Skeletal muscle tissue (tissue), 4 donors: ENCODE results near the gene UVSSA. TPM values are rescaled to one million over a fixed set of nuclear protein-coding genes. Genes with fewer than 3 reads are reported as not detected.
"Not testable (repeated sequence)": the region's sequence is repeated elsewhere in the genome, so short reads cannot be mapped to it uniquely, and the experiment has no call there.

Experiments
- H3K27ac ChIP-seq: one replicate; pipeline ENCODE4 v1.7.0; 2013; ENCODE audit warnings: mild to moderate bottlenecking, low read depth, low read length, inconsistent platforms
- H3K27me3 ChIP-seq, 3 donors: one replicate each; pipeline ENCODE4 v1.7.0; 2013; ENCODE audit warnings: low read length in 3 of 3; ENCODE audit not compliant: control insufficient read depth in 3 of 3, insufficient read depth in 3 of 3
- H3K36me3 ChIP-seq, 3 donors: one replicate each; pipeline ENCODE4 v1.7.0; 2013; ENCODE audit warnings: low read length in 3 of 3; ENCODE audit not compliant: control insufficient read depth in 3 of 3, insufficient read depth in 3 of 3
- H3K4me1 ChIP-seq, 3 donors: one replicate each; pipeline ENCODE4 v1.7.0; 2013; ENCODE audit warnings: low read length in 3 of 3, mild to moderate bottlenecking in 3 of 3; ENCODE audit not compliant: control insufficient read depth in 3 of 3, insufficient read depth in 3 of 3
- H3K4me3 ChIP-seq, 3 donors: one replicate each; pipeline ENCODE4 v1.7.0; 2013; ENCODE audit warnings: low read length in 3 of 3
- H3K9ac ChIP-seq, 3 donors: one replicate each; pipeline ENCODE4 v1.7.0; 2013; ENCODE audit warnings: low read length in 3 of 3, mild to moderate bottlenecking in 3 of 3, moderate library complexity in 2 of 3, low read depth in 1 of 3
- H3K9me3 ChIP-seq, 3 donors: one replicate each; pipeline ENCODE4 v1.7.0; 2013; ENCODE audit warnings: low read length in 3 of 3; ENCODE audit not compliant: control insufficient read depth in 3 of 3
- total RNA-seq: library from RNA; depleted of rRNA; stranded (reverse); fragments of >200 nt; gene quantifications from one replicate; pipeline ENCODE4 v1.2.3, GENCODE V29; 2014
- donor health status: Osteomylitis.

The UVSSA gene
- total RNA-seq, 1 donor from 2014 or later: 2.6 TPM

DNA sequence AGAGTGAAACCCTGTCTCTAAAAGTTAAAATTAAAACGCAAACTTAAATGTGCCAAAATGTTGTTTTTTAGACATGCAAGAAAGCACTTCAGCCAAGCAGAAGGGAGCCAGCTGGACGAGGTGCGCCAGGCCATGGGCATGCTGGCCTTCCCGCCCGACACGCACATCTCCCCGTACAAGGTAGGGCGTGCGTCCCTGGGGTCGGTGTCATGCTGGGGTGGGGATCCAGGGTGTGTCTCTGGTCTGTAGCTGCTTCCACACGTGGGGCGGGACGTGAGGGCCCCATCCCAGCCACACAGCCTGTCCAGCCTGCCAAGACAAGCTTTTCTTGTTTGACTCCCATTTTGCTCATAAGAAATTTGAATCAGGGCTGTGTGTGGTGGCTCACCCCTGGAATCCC is 14.3 kb upstream of the UVSSA start:
- H3K36me3 ChIP-seq: peaks cover 30 to 44% (median 33%) of the 10 kb centered on the region in 3 donors
- no peak overlapping the region for H3K27ac ChIP-seq

GRCh38 chr4:1333256-1333655 is 13.8 kb upstream of the UVSSA start:
- H3K9me3 ChIP-seq: peaks cover 0 to 2% (median 0%) of the 10 kb centered on the region in 3 donors
- no peaks in the 10 kb centered on the region for H3K27me3 ChIP-seq
- H3K36me3 ChIP-seq: peaks cover 31 to 44% (median 32%) of the 10 kb centered on the region in 3 donors
- no peak overlapping the region for H3K27ac ChIP-seq
- H3K4me1 ChIP-seq: peaks cover 10 to 28% (median 10%) of the 10 kb centered on the region in 3 donors
- no peak overlapping the region for H3K9ac ChIP-seq
- no peak overlapping the region for H3K4me3 ChIP-seq

More for the DNA sequence above, 14.3 kb upstream of the UVSSA start:
- Histone ChIP-seq H3K4me1 (peaks cover 10 to 28% (median 10%) of the 10 kb centered on the region in 3 donors), H3K27me3 (no peaks in the 10 kb centered on the region), H3K9me3 (peaks cover 0 to 2% (median 0%) of the 10 kb centered on the region in 3 donors), H3K4me3 (no peak overlapping the region), H3K9ac (no peak overlapping the region)

DNA sequence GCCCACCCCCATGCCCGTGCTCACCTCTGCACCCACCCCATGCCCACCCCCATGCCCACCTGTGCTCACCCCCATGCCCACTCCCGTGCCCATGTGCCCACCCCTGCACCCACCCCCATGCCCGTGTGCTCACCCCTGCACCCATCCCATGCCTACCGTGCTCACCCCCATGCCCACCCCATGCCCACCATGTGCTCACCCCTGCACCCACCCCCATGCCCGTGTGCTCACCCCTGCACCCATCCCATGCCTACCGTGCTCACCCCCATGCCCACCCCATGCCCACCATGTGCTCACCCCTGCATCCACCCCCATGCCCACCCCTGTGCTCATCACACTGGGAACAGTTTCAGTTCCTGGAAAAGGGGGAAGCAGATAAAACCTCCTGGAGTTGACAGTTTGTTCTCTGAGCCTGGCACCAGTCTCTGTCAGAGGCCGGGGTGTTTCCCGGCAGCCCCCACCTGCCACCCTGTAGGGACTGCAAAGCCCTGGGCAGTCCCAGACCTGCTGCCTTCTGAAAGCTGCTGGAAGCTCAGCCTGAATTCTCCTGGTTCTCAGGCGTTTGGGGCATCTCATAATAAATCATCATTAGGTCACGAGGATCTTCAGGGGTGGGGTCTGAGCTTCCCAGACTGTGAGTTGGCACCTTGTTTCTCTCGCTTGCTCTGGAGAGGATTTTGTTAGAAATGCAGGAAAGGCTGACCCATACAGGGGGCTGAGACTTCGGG is 13.0 kb upstream of the UVSSA start:
- not testable (repeated sequence) for H3K9ac ChIP-seq, H3K27ac ChIP-seq, H3K27me3 ChIP-seq, H3K4me3 ChIP-seq, H3K9me3 ChIP-seq
- Histone ChIP-seq H3K4me1 (peaks cover 10 to 28% (median 10%) of the 10 kb centered on the region in 3 donors), H3K36me3 (peaks cover 31 to 44% (median 38%) of the 10 kb centered on the region in 3 donors)

DNA sequence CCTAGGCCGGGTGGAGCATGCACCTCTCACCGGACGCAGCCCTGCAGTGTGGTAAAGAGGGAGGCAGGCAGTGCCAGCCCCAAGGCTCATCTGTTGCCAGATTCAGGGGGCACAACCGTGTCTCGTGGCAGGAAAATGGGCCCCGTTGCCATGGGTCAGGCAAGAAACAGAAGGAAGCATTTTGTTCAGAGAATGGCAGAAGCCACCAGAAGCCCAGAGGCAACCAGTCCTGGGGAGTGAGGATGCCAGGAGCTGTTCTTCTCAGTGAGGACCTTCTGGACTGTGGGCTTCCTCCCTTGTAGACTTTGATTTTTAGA is 12.5 kb upstream of the UVSSA start:
- Histone ChIP-seq H3K4me1 (peaks cover 7 to 24% (median 10%) of the 10 kb centered on the region in 3 donors), H3K9ac (no peak overlapping the region), H3K4me3 (no peak overlapping the region), H3K27me3 (no peaks in the 10 kb centered on the region), H3K9me3 (peaks cover 0 to 2% (median 0%) of the 10 kb centered on the region in 3 donors), H3K36me3 (peaks cover 35 to 44% (median 43%) of the 10 kb centered on the region in 3 donors), H3K27ac (no peak overlapping the region)

DNA sequence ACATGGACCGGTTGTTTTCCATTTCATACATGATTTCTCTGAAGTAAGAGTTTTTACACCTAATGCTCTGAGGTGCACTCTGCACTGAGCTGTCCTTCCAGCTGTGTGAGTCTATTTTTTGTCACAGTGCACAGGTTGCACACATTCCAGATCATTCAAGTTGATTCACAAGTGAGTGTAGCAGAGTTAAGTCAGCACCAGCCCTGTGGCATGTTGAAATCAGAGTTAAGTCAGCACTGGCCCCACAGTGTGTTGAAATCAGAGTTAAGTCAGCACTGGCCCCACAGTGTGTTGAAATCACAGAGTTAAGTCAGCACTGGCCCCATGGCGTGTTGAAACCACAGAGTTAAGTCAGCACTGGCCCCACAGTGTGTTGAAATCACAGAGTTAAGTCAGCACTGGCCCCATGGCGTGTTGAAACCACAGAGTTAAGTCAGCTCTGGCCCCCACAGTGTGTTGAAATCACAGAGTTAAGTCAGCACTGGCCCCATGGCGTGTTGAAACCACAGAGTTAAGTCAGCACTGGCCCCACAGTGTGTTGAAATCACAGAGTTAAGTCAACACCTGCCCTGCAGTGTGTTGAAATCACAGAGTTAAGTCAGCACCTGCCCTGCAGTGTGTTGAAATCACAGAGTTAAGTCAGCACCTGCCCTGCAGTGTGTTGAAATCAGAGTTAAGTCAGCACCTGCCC is 11.7 kb upstream of the UVSSA start:
- H3K4me3 ChIP-seq, H3K27ac ChIP-seq: not testable (repeated sequence)
- peaks cover 42 to 50% (median 50%) of the 10 kb centered on the region in 3 donors for H3K36me3 ChIP-seq

DNA sequence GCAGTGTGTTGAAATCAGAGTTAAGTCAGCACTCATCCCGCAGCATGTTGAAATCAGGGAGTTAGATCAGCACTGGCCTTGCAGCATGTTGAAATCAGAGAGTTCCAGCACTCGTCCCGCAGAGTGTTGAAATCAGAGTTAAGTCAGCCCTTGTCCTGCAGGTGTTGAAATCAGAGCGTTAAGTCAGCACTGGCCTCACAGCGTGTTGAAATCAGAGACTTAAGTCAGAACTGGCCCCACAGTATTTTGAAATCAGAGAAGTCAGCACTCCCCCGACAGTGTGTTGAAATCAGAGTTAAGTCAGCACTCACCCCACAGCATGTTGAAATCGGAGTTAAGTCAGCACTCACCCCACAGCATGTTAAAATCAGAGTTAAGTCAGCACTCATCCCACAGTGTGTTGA is 10.9 kb upstream of the UVSSA start:
- Histone ChIP-seq H3K4me3 (no peak overlapping the region), H3K27ac (no peak overlapping the region), H3K9me3 (peaks cover 0 to 2% (median 0%) of the 10 kb centered on the region in 3 donors), H3K4me1 (peaks cover 2 to 10% (median 7%) of the 10 kb centered on the region in 3 donors), H3K27me3 (no peaks in the 10 kb centered on the region), H3K9ac (no peak overlapping the region), H3K36me3 (peaks cover 49 to 58% (median 55%) of the 10 kb centered on the region in 3 donors)

More for the DNA sequence above, 11.7 kb upstream of the UVSSA start:
- H3K9me3 ChIP-seq, H3K27me3 ChIP-seq, H3K9ac ChIP-seq: not testable (repeated sequence)
- peaks cover 4 to 17% (median 10%) of the 10 kb centered on the region in 3 donors for H3K4me1 ChIP-seq

GRCh38 chr4:1337376-1337831 is 9.6 kb upstream of the UVSSA start:
- H3K27me3 ChIP-seq: no peaks in the 10 kb centered on the region
- peaks cover 55 to 63% (median 57%) of the 10 kb centered on the region in 3 donors for H3K36me3 ChIP-seq
- no peak overlapping the region for H3K9ac ChIP-seq
- H3K9me3 ChIP-seq: peaks cover 0 to 2% (median 0%) of the 10 kb centered on the region in 3 donors
- H3K27ac ChIP-seq: no peak overlapping the region
- peaks cover 0 to 4% (median 0%) of the 10 kb centered on the region in 3 donors for H3K4me1 ChIP-seq
- H3K4me3 ChIP-seq: no peak overlapping the region

GRCh38 chr4:1337951-1338751 is 8.9 kb upstream of the UVSSA start:
- no peaks in the 10 kb centered on the region for H3K27me3 ChIP-seq
- peaks cover 0 to 2% (median 0%) of the 10 kb centered on the region in 3 donors for H3K9me3 ChIP-seq
- H3K27ac ChIP-seq: no peak overlapping the region
- no peak overlapping the region for H3K4me3 ChIP-seq
- H3K36me3 ChIP-seq: peaks cover 55 to 62% (median 56%) of the 10 kb centered on the region in 3 donors
- no peak overlapping the region for H3K9ac ChIP-seq
- no peaks in the 10 kb centered on the region for H3K4me1 ChIP-seq

GRCh38 chr4:1338752-1339414 is 8.1 kb upstream of the UVSSA start:
- Histone ChIP-seq H3K9me3 (peaks cover 0 to 2% (median 0%) of the 10 kb centered on the region in 3 donors), H3K9ac (no peak overlapping the region), H3K4me3 (no peak overlapping the region), H3K27me3 (no peaks in the 10 kb centered on the region), H3K36me3 (peaks cover 53 to 60% (median 55%) of the 10 kb centered on the region in 3 donors), H3K27ac (no peak overlapping the region), H3K4me1 (no peaks in the 10 kb centered on the region)
